Kidney tubule cell (primary cell): Measurements from ENCODE around the gene KCNQ1.

Experiments used
- DNase-seq: peaks from one replicate; pipeline ENCODE4 v3.0.0-alpha.2; 2018; ENCODE audit warnings: low spot score

The KCNQ1 gene

DNA sequence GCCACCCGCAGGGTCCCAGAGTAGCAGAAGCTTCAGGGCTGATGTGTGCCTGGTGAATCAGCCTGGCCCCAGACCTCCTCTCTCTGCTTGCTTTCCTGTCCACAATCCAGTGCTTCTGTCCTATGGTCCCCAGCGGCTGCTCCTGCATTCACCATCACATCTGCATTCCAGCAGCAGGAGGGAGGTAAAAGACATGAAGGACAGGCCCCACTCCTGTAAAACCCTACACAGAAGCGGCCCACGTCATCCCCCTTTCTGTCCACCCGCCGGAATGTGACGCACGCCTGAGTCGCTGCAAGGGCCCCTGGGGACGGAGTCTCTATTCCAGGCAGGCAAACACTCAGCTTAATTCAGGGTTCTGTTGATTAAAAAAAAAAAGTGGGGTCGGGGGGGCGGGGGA, 382.4 kb downstream of the KCNQ1 start:
- no peak for DNase-seq

DNA sequence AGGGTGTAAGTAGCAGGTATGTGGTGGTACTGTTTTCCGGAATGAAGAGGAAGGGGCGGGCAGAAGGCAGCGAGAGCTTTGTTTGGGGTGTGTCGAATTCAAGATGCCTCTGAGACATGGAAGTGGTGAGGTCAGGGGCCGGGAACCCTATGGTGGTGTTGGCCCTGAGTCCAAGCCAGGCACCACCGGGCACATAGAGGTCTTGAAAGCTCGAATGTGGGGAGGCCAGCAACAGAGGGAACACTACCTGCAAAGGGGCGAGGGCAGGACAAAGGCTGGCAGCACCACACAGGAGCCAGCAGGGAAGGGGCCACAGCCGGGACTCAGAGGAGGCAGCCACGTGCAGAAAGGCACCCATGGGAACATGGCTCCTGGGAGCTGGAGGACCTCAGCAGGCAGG, 383.0 kb downstream of the KCNQ1 start:
- no peak for DNase-seq

DNA sequence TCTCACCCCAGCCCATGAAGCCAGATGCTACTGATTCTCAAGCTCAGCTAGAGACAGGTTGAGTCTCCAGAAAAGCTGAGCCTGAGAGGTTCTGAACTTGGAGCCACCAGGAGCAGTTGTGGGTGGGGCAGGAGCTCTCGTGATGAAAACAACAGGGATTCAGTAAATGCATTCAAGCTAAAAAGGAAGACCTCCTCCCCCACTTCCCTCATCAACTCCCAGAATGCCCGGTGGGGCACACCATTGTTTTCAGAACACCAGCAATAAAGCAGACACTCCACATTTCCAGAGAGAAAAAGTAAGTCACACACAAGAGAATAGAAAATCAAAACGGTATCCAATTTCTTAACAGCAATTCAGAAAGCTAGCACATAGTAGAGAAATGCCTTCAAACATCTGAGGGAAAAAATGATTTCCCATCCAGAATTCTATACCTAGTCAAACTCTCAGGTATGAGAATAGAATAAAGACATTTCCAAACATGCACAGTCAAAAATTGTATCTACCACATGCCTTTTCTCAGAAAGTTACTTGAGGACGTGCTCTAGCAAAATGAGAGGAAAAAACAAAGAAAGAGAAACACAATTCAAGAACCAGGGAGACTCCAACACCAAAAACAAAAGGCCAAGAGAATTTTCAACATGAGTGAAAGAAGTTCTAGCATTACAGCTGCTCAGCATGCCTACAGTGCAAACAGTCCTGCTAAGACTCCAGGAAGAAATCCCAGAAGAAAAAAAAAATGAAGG, 383.9 kb downstream of the KCNQ1 start:
- DNase-seq = no peak

DNA sequence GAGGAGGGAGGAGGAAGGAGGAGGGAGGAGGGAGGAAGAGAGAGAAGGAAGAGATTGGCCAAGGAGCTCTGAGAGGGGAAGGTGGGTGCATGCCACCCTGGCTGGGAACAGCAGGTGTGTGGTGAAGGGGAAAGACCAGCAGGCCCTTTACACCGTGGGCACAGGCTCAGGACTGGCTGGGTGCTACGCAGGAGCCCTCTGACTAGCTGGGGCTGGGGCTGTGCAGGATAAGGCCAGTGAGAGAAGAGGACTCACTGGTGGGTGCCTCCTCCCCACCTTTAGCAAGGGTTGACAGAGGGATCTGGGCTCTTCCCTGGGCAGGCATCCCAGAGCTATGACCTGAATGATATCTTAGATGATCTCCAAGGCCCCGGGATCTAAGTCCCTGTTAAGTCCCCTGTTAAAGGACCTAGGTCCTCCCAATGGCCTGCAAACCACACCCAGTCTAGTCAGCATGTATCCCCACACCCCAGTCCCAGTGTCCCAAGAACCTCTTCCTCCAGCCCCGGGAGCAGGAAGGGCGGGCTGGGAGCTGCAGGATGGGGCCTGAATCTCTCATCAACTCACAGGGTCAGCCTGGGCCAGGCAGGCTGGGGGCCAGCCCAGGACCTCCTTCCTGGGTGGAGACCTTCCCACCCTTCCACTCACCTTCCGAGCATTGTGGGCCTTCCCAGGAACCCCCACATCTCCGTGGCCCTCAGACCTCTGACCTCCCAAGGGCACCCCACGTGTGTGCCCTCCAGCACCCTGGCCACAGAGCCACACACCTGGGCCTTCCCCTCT, 385.4 kb downstream of the KCNQ1 start:
- no peak for DNase-seq

DNA sequence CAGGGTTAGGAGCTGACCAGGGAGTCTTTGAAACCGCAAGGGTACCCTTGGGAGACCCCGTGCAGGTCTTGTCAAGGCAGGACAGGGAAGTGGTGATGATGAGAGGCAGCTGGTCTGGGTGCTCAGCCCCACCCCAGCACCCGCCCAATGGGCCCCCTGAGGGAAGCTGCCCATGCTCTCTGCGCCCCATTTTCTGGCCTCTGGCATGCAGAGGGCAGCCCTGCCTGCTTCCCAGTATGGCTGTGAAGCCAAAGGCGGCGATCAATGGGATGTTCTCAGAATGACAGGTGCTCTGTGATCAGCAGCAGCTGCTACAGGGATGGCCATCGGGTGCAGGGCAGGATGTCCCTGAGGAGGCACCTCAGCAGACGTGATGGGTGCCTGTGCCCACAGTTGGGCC, 386.1 kb downstream of the KCNQ1 start:
- no peak for DNase-seq

DNA sequence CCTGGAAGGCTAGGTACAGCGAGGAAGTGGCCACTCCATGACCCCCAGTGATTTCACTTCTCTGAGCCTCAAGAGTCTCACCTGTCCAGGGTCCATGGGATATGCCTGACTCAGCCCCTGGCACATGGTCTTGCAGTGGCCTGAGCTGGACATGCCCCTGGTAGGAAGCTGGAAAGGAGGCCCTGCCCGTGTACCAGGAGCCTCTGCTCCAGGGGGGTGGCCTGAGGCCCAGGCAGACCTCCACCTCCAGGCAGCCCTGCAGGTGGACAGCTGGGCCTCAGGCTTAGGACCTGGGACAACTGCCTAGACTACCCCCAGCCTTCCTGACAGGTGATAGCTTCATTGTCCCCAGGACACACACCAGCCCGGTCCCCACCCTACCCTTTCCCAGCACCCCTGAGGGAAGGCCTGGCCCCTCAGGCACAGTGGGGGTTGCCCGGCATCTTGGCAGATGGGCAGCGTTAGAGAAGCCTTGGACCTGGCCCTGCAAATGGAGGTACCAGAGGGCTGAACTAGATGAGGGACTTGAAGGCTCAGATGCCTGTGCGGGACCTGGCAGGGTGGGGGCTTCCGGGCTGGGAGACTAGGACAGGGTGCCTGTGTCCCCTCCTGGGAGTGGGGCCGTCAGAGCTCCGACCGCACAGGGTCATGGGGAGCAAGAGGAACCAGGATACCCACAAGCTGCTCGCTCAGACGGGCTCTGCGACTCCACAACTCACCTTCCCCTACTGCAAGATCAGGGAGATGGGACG, 387.1 kb downstream of the KCNQ1 start:
- DNase-seq = no peak

DNA sequence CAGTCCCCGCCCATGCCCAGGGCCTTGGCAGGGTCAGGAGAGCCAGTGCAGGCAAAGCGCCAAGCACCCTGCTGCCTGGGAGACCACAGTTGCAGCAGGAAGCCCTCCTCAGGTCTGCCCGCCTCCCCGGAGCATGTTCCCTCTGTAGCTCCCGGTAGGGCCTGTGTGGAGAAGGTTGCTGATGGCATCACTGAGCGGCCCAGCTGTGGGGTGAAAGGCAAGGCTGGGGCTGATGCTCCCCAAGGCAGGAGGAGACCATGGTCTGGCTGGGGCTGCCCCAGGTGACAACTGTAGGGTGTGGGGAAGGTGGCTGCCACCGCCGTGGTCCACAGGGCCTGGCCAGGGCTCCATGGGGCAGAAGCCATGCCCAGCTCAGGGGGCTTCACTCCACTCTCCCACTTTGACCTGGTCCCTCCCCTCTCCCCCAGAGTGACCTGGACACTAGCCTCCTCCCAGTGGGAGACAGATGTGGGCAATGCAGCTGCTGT, 387.8 kb downstream of the KCNQ1 start:
- DNase-seq = no peak

DNA sequence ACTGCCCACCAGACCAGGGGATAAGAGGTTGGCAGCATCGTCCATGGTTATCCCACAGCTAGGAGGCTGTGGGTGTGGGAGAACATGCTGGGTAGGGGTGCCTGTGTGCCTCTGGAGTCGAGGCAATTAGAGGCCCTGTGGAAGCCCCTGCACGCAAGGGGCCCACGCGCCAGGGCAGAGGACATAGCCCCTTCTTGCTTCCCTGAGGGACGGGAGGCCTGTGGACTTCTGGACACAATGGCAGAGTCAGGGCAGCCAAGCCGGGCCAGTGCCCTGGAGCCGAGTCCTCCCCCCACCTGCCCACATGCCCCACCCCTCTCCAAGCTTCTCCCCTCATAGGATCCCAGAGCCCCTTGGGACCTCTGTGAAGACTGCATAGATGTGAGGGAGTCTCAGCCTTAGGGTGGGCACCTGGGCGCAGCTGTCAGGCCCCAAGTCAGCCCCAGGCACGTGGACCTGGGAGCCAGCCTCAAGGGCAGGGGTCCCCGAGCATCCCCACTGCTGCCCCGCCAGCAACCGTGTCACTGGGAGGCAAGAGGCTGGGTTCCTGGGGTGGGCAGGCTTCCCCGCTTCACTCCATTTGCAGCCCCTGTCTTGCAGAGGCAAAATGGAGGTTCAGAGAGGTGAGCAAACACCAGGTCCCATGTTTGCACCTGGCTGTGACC, 388.4 kb downstream of the KCNQ1 start:
- DNase-seq = no peak

DNA sequence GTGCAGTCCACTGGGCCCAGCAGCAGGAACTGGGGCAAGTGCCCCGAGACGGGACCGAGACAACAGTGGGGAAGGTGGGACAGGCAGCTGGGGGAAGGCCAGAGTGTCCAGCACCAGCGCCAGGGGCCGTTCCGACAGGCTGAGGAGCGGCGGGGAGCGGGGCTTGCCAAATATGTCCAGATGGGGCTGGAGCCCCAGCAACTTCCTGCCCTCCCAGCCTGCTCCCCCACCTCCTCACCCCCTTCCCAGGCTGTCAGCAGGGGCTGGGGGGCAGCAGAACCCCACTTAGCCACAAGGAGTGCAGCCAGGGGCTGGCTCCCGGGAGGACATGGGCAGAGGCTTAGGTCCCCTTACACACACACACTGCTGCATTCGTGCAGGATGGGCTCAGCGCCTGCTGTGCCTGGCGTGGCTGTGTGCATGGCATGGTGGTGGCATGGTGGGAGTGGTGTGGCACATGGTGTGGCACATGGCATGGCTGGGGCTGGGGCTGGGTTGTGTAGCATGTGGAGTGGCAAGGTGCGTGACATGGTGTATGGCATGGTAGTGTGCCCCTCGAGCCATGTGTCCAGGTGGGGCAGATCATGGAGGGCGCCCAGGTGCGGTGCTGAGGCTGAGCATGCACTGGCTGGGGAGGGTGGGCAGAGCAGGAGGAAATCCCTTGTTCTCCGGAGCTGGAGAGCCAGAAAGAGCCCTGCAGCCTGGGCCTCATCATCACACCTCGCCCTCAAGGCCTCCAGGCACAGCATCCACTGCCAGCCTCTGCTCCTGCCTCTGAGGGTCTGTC, 389.1 kb downstream of the KCNQ1 start:
- DNase-seq = no peak

DNA sequence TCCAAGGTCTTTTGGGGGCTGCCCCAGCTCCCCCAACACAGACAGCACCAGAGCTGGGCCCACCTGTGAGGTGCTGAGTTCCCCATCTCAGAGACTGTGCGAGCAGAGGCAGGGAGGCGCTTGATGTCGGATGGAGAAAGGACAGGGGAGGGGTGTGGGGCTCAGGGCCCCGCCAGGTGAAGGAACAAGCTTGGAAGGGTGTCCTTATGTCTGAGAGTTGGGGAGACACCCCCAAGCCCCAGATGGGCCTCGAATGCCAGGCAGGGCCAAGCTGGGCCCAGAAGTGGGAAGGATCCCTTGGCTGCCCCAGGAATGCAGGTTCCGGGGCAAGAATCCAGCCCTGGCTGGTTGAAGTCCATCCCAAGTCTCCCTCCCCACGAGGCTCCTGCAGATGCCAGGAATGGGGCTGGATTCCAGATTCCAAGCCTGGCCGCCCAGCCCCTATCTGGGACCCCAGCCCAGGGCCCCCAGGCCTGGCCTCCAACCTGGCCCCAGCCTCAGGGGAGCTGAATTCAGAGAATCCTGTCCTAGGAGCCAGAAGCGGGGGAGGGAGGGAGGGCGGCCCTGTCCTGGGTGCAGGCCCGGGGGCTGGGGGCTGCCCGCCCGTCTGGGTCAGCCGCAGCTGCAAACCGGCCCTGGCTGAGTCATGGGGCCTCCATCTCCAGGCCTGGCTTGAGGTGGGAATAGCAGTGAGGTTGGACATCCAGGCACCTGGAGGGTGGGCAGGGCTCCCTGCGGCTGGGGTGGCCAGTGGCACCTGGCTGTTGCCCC, 389.9 kb downstream of the KCNQ1 start:
- DNase-seq = no peak

DNA sequence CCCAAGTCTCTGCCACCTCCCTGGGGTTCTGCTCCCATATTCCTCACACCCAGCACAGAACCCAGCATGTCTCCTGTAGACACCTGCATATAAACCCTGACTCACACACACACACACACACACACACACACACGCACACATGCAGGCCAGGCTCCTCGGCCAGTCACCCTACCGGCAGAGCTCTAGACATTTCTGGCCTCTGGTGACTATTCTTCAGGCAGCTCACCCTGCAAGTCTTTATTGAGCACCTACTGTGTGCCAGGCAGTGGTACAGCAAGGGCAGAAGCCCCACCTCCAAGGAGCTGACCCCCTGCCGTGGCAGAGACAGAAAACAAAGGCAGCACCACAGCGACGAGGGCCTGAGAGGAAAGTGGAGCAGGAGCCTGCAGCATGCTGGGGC, 390.5 kb downstream of the KCNQ1 start:
- DNase-seq = peak; percentile 30

DNA sequence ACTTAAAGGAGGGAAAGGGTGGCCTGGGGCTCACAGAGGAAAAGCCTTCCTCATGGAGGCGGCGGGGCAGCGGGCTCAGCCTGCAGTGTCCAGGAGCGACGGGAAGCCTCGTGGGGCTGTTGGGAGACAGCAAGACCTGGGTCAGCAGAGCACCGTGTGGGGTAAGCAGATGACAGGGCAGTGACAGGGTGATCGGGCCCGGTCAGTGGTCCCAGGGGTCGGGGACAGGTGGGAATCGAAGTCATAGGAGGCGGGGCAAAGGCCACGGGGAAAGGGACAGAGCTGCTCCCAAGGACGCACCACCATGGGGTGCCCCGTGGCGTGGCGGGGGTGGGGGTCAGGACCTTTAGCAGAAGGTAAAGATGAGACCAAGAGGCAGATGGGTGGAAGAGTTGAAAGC, 390.9 kb downstream of the KCNQ1 start:
- no peak for DNase-seq

DNA sequence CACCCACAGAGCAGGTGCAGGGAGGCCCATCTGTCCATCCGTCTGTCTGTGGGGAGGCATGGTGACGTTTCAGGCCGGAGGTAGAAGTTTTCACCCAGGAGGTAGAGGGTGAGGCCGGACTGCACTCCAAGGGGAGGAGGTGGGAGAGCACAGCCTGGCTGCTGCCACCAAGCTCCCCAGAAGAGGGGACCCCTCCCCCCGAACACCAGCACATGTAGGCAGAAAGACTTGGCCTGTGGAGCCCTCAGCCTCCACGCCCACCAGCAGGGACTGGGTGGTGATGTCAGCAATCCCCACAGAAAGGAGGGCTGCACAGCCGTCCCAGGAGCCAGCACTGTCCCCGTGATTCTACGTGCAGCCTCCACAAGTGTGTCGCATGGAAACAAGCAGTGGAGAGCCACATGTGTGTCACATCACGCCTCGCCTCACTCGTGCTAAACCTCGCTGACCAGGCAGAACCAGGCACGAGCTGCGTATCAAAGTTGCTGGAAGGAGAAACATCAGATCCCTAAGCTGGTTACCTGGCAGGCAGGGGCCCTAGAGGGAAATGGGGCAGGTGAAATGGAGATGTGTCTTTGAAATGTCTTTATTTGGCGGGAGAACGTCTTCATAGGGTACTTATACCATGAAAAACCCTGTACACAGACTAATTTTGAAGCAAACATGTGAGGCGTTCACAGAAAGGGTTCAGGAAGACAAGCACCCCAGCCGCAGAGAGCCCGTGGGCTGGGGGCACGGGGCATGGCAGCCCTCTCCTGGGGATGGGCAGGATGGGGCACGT, 391.7 kb downstream of the KCNQ1 start:
- no peak for DNase-seq

DNA sequence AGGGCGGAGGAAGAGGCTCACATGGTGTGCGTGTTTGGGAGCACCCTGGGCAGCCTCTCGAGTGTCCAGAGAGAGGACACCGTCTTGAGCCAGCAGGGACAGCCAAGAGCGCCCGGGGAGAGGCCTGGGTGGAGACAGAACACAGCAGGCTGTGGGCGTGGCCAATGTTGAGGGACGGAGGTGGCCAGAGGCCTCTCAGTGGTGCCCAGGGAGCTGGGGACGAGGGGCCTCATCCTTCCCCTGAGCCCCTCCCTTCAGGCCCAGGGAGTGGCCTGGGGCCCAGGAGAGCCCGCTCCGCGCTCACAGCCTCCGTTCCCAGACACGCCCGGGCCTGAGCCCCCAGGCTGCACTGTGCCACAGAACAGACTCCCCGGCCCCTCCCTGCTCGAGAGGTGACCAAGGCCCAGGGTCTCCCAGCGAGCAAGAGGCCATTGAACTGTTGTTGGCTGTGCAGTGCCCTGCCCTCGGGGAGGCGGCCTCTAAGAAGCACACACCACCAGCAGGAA, 392.3 kb downstream of the KCNQ1 start:
- DNase-seq = peak; percentile 12

DNA sequence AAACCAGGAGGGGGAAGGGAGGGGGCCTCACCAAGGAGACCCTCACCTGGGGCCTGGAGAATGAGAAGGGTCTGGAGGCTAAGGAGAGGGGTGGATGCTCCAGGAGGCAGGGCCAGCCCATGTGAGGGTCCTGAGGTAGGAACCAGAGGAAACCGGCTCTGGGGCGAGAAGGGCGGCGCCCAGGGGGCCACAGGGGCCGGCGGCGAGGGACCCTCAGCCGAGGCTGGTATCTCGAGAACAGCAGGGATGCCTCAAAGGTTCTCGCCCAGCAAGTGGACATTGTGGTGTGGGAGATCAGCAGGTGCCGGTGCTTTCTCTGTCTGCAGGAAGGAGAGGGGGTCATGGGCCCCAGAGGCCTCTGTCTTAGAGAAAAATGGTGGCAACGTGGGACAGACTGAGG, 392.8 kb downstream of the KCNQ1 start:
- no peak for DNase-seq

DNA sequence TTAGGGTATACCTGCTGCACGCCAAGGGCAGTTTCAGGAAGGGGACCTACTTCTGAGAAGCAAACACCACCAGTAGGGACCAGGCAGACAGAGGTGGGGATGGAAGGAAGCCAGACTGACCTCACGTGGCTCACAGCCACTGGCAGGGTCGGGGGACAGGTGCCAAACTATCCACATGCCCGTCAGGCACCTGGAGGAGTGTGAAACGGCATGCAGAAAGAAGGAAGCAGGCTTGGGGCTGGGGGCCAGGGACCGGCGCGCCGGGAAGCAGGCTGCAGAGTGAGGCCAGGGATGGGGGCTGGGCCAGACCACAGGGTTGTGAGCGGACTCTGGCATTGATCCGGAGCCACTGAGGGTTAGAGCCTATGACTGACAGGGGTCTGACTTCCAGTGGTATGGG, 393.3 kb downstream of the KCNQ1 start:
- DNase-seq = no peak

DNA sequence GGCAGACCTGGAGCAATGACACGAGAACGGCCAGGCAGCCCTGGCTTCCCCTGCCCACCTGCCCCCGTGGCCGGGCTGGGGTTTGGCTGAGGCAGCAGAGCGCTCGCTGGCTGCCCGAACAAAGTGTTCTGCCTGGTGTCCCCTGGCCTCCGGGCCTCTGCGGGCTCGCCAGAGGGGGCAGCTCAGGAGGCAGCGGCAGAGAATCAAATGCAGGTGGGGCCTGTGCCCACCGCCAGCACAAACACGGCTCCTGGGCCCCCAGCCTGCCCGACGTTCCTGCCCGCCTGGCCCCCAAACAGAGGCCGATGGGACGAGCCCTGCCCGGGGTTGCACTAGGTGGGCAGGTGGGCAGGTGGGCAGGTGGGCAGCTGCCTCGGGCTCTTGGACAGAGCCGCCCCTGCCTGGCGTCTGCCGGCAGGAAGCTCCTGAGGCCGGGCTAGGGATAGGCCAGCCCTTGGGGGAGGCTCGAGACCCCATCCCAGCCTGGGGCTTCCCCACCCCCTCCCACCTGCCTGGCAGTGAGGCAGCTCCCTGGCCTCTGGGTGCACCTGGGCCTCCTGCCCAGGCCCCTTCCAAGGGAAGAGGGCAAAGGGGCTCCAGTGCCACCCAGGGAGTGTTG, 394.0 kb downstream of the KCNQ1 start:
- DNase-seq = no peak

DNA sequence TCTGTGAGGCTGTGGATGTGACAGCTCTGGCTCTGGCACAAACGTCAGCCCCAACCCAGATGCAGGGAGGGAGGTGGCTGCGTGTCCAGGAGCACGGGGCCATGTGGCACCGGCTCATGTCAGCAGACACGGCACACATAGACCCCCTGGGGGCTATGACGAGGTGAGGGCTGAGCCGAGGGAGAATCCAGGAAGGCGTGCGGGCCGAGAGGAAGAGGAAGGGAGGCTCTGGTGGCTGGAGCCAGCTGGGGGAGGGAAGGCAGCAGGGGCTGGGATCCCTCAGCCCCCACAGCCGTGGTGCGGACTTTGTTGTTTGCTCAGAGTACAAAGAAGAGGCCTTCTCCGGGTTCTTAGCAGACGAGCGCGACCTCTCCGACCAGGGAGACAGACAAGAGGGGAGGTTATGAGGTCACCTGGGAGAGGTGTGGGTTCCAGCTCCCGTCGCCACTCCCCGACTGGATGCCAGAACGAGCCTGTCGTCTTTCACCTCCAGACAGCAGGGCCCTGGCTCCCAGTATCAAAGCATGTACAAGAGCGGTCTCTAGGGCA, 394.7 kb downstream of the KCNQ1 start:
- DNase-seq = no peak
